ENCODE data around the gene SYK.
"Not testable (repeated sequence)": the region's sequence is repeated elsewhere in the genome, so short reads cannot be mapped to it uniquely, and the experiment has no call there.

The SYK gene

GRCh38 chr9:90799271-90799852, 2.3 kb upstream of the SYK start:
- no peak for FAIRE-seq

GRCh38 chr9:90801973-90802322, 329 bp downstream of the SYK start:
- FAIRE-seq = no peak

GRCh38 chr9:90802386-90802985, 867 bp downstream of the SYK start:
- FAIRE-seq = no peak

GRCh38 chr9:90803860-90804593, 2.4 kb downstream of the SYK start:
- no peak for FAIRE-seq

GRCh38 chr9:90805006-90805996, 3.7 kb downstream of the SYK start:
- no peak for FAIRE-seq

GRCh38 chr9:90807006-90807405, 5.4 kb downstream of the SYK start:
- no peak for FAIRE-seq

- no peak for FAIRE-seq
Observed at GRCh38 chr9:90808398-90808797, 6.8 kb downstream of the SYK start.

- no peak for FAIRE-seq
Observed at GRCh38 chr9:90808890-90809685, 7.5 kb downstream of the SYK start.

- no peak for FAIRE-seq
Observed at GRCh38 chr9:90810691-90811090, 9.1 kb downstream of the SYK start.

- FAIRE-seq = no peak
Observed at GRCh38 chr9:90813046-90813445, 11.4 kb downstream of the SYK start.

GRCh38 chr9:90813523-90813922, 11.9 kb downstream of the SYK start:
- no peak for FAIRE-seq

- no peak for FAIRE-seq
Observed at GRCh38 chr9:90814355-90814754, 12.7 kb downstream of the SYK start.

- FAIRE-seq = no peak
Observed at GRCh38 chr9:90815183-90815943, 13.7 kb downstream of the SYK start.

- FAIRE-seq = no peak
Observed at GRCh38 chr9:90815944-90816357, 14.3 kb downstream of the SYK start.

- FAIRE-seq = no peak
Observed at GRCh38 chr9:90816690-90817089, 15.1 kb downstream of the SYK start.

- FAIRE-seq = no peak
Observed at GRCh38 chr9:90818279-90818678, 16.7 kb downstream of the SYK start.

- FAIRE-seq = not testable (repeated sequence)
Observed at GRCh38 chr9:90820406-90820805, 18.8 kb downstream of the SYK start.

- not testable (repeated sequence) for FAIRE-seq
Observed at GRCh38 chr9:90821236-90821635, 19.6 kb downstream of the SYK start.

- no peak for FAIRE-seq
Observed at GRCh38 chr9:90821697-90822096, 20.1 kb downstream of the SYK start.

- FAIRE-seq = no peak
Observed at GRCh38 chr9:90822866-90823265, 21.2 kb downstream of the SYK start.

- FAIRE-seq = no peak
Observed at GRCh38 chr9:90825586-90825985, 24.0 kb downstream of the SYK start.

Measured in A204.1 (cell line).